ENCODE results near the gene PAQR7.
"Not testable (repeated sequence)": the region's sequence is repeated elsewhere in the genome, so short reads cannot be mapped to it uniquely, and the experiment has no call there.

- TF ChIP-seq CTCF (IDR thresholded peaks at IDR 0.05); ZFX (IDR thresholded peaks at IDR 0.05; ENCODE audit: borderline replicate concordance): not testable (repeated sequence)
These were observed 35.7 kb downstream of the PAQR7 start for GRCh38 chr1:25839808-25840207.
